ENCODE measurements around the gene UGT8. TPM values are rescaled to one million over a fixed set of nuclear protein-coding genes. Genes with fewer than 3 reads are reported as not detected.

The UGT8 gene
- total RNA-seq, 1 experiment from 2014 or later: 3.7 TPM

- no TSS peak for BruUV-seq (replicated peaks)
Observed at GRCh38 chr4:114563536-114564315, 34.9 kb upstream of the UGT8 start.

GRCh38 chr4:114577386-114577785 lies 21.2 kb upstream of the UGT8 start:
- H3K4me1 ChIP-seq (replicated peaks; ENCODE audit: insufficient read depth): no peaks in the 10 kb centered on the region
- no peaks in the 10 kb centered on the region; the same call in 1 of the 2 replicates for H3K9me2 ChIP-seq (ENCODE audit: insufficient read depth)
- no peaks in the 10 kb centered on the region for H3K79me2 ChIP-seq (ENCODE audit: low read depth)
- no peaks in the 10 kb centered on the region for H4K20me1 ChIP-seq (ENCODE audit: insufficient read depth)
- H3K9me3 ChIP-seq (ENCODE audit: insufficient read depth, low read depth): no peaks in the 10 kb centered on the region
- no peak overlapping the region for H3K4me2 ChIP-seq
- H3F3A ChIP-seq (ENCODE audit: insufficient read depth, low read depth): no peaks in the 10 kb centered on the region
- ChIA-PET POLR2A (ENCODE audit: unreplicated experiment) (no interaction called here), CTCF (no interaction called here)
- TF ChIP-seq EZH2 (IDR thresholded peaks at IDR 0.05; ENCODE audit: low read depth) (no peak), CTCF (conservative IDR thresholded peaks at IDR 0.05) (no peak)
- no peaks in the 10 kb centered on the region for H3K27me3 ChIP-seq (ENCODE audit: insufficient read depth, low read depth)
- H2AFZ ChIP-seq: no peak overlapping the region
- no peak for DNase-seq
- no peak overlapping the region for H3K27ac ChIP-seq
- no TSS peak for BruUV-seq (replicated peaks)
- no peak overlapping the region for H3K4me3 ChIP-seq
- H3K36me3 ChIP-seq (ENCODE audit: low read depth): no peaks in the 10 kb centered on the region
- intact Hi-C loops (cut with micrococcal nuclease; ENCODE audit: unreplicated experiment): no loop called here

More at GRCh38 chr4:114563536-114564315, 34.9 kb upstream of the UGT8 start:
- Histone ChIP-seq H2AFZ (no peak overlapping the region), H3F3A (ENCODE audit: insufficient read depth, low read depth) (no peaks in the 10 kb centered on the region), H3K27me3 (ENCODE audit: insufficient read depth, low read depth) (no peaks in the 10 kb centered on the region), H3K79me2 (ENCODE audit: low read depth) (no peaks in the 10 kb centered on the region), H3K4me2 (no peak overlapping the region), H3K4me1 (replicated peaks; ENCODE audit: insufficient read depth) (no peaks in the 10 kb centered on the region), H3K4me3 (no peak overlapping the region), H3K9me2 (ENCODE audit: insufficient read depth) (no peaks in the 10 kb centered on the region), H3K36me3 (ENCODE audit: low read depth) (no peaks in the 10 kb centered on the region), H3K27ac (no peak overlapping the region), H3K9me3 (ENCODE audit: insufficient read depth, low read depth) (no peaks in the 10 kb centered on the region), H4K20me1 (ENCODE audit: insufficient read depth) (no peaks in the 10 kb centered on the region)
- POLR2A ChIA-PET (ENCODE audit: unreplicated experiment): no interaction called here
- DNase-seq: no peak
- CTCF ChIA-PET: no interaction called here
- no peak for TF ChIP-seq EZH2 (IDR thresholded peaks at IDR 0.05; ENCODE audit: low read depth)
- no peak for TF ChIP-seq CTCF (conservative IDR thresholded peaks at IDR 0.05)
- intact Hi-C loops (cut with micrococcal nuclease; ENCODE audit: unreplicated experiment): no loop called here

- Histone ChIP-seq H3K27ac (no peak overlapping the region), H3K4me3 (no peak overlapping the region), H3K36me3 (ENCODE audit: low read depth) (no peaks in the 10 kb centered on the region), H3K79me2 (ENCODE audit: low read depth) (no peaks in the 10 kb centered on the region), H4K20me1 (ENCODE audit: insufficient read depth) (no peaks in the 10 kb centered on the region), H3K9me2 (ENCODE audit: insufficient read depth) (no peaks in the 10 kb centered on the region; the same call in 1 of the 2 replicates), H3K4me2 (no peak overlapping the region), H3K27me3 (ENCODE audit: insufficient read depth, low read depth) (no peaks in the 10 kb centered on the region), H3F3A (ENCODE audit: insufficient read depth, low read depth) (no peaks in the 10 kb centered on the region), H2AFZ (no peak overlapping the region), H3K4me1 (replicated peaks; ENCODE audit: insufficient read depth) (no peaks in the 10 kb centered on the region), H3K9me3 (ENCODE audit: insufficient read depth, low read depth) (no peaks in the 10 kb centered on the region)
- no peak for DNase-seq
- ChIA-PET CTCF (no interaction called here), POLR2A (ENCODE audit: unreplicated experiment) (no interaction called here)
- intact Hi-C loops (cut with micrococcal nuclease; ENCODE audit: unreplicated experiment): no loop called here
- TF ChIP-seq CTCF (conservative IDR thresholded peaks at IDR 0.05) (no peak), EZH2 (IDR thresholded peaks at IDR 0.05; ENCODE audit: low read depth) (no peak)
- BruUV-seq (replicated peaks): no TSS peak
Observed at GRCh38 chr4:114582621-114583020, 16.0 kb upstream of the UGT8 start.
